Colonic mucosa (tissue), 4 donors: ENCODE data around the gene PCED1B. TPM values are rescaled to one million over a fixed set of nuclear protein-coding genes. Genes with fewer than 3 reads are reported as not detected.

Experiments used
- DNase-seq: peaks from one replicate; pipeline ENCODE4 v3.0.0-alpha.2; 2020
- H3K27ac ChIP-seq: fragments of 200-600 bp; one replicate; pipeline ENCODE4 v1.8.0; 2021
- H3K27me3 ChIP-seq: fragments of 200-600 bp; one replicate; pipeline ENCODE4 v1.8.0; 2021
- H3K36me3 ChIP-seq: fragments of 200-600 bp; one replicate; pipeline ENCODE4 v1.8.0; 2021
- H3K4me1 ChIP-seq: fragments of 200-600 bp; one replicate; pipeline ENCODE4 v1.8.0; 2021; ENCODE audit warnings: mild to moderate bottlenecking
- H3K4me3 ChIP-seq: fragments of 200-600 bp; one replicate; pipeline ENCODE4 v1.8.0; 2021
- H3K9ac ChIP-seq, 2 donors: one replicate each; pipeline ENCODE4 v1.7.0; 2013; ENCODE audit warnings: control low read depth in 2 of 2, low read depth in 2 of 2, low read length in 2 of 2
- H3K9me3 ChIP-seq: fragments of 200-600 bp; one replicate; pipeline ENCODE4 v1.8.0; 2021
- CTCF ChIP-seq: fragments of 200-600 bp; IDR thresholded peaks from one replicate; pipeline ENCODE4 v1.8.0; 2022; ENCODE audit warnings: antibody characterized with exemption, mild to moderate bottlenecking
- intact Hi-C: fragments of 100-400 bp; cut with DNase I; formaldehyde crosslinking; loops from one replicate; pipeline ENCODE4 v1.14.1; 2022
- total RNA-seq, 2 donors: library from RNA; stranded (reverse); fragmentation: NEBNext Ultra II Directional in 1 of 2; extraction: Animal tissue kit (Norgen Biotek cat#: 25700) in 1 of 2; gene quantifications; one replicate each; pipeline ENCODE4 v1.2.1, GENCODE V29; 2021
- donor health status: healthy.
- donor health status: DM: no; HTN: no; CAD: no.
- donor health status: DM: no; HTN: no; CAD: no.

PCED1B gene
- total RNA-seq, 2 donors from 2014 or later, result 1.8 to 2.1 TPM

GRCh38 chr12:47155457-47156166 is 76.2 kb downstream of the PCED1B start:
- Histone ChIP-seq H3K36me3 (no peaks in the 10 kb centered on the region), H3K27me3 (no peaks in the 10 kb centered on the region), H3K9ac (no peak overlapping the region), H3K27ac (no peak overlapping the region), H3K4me3 (no peak overlapping the region), H3K9me3 (no peaks in the 10 kb centered on the region), H3K4me1 (no peaks in the 10 kb centered on the region)
- DNase-seq, result no peak
- no peak for TF ChIP-seq CTCF
- intact Hi-C loops, result no loop called here

- Histone ChIP-seq H3K9me3 (no peaks in the 10 kb centered on the region), H3K27ac (no peak overlapping the region), H3K4me1 (no peaks in the 10 kb centered on the region), H3K9ac (no peak overlapping the region), H3K27me3 (no peaks in the 10 kb centered on the region), H3K4me3 (no peak overlapping the region), H3K36me3 (no peaks in the 10 kb centered on the region)
- intact Hi-C loops, result no loop called here
- no peak for DNase-seq
- no peak for TF ChIP-seq CTCF
Measured at GRCh38 chr12:47156167-47156736, 76.8 kb downstream of the PCED1B start.

GRCh38 chr12:47158792-47159191 is 79.4 kb downstream of the PCED1B start:
- Histone ChIP-seq H3K4me1 (no peaks in the 10 kb centered on the region), H3K27ac (no peak overlapping the region), H3K9me3 (no peaks in the 10 kb centered on the region), H3K27me3 (no peaks in the 10 kb centered on the region), H3K36me3 (no peaks in the 10 kb centered on the region), H3K4me3 (no peak overlapping the region), H3K9ac (no peak overlapping the region)
- no peak for TF ChIP-seq CTCF
- intact Hi-C loops, result no loop called here
- no peak for DNase-seq

- Histone ChIP-seq H3K9me3 (no peaks in the 10 kb centered on the region), H3K36me3 (no peaks in the 10 kb centered on the region), H3K4me1 (no peaks in the 10 kb centered on the region), H3K27me3 (no peaks in the 10 kb centered on the region), H3K27ac (no peak overlapping the region), H3K4me3 (no peak overlapping the region), H3K9ac (no peak overlapping the region)
- DNase-seq, result no peak
- no peak for TF ChIP-seq CTCF
- intact Hi-C loops, result no loop called here
Measured at GRCh38 chr12:47159348-47159747, 79.9 kb downstream of the PCED1B start.

- H3K9me3 ChIP-seq, result no peaks in the 10 kb centered on the region
- H3K36me3 ChIP-seq, result no peaks in the 10 kb centered on the region
- no peak overlapping the region for H3K27ac ChIP-seq
- DNase-seq, result no peak
- TF ChIP-seq CTCF, result no peak
- no peak overlapping the region for H3K9ac ChIP-seq
- H3K27me3 ChIP-seq, result no peaks in the 10 kb centered on the region
- no peak overlapping the region for H3K4me3 ChIP-seq
- intact Hi-C loops, result no loop called here
- H3K4me1 ChIP-seq, result no peaks in the 10 kb centered on the region
Measured at GRCh38 chr12:47160316-47161244, 81.2 kb downstream of the PCED1B start.
